Spleen (tissue), 11 donors: ENCODE results near the gene TEX13A. TPM values are rescaled to one million over a fixed set of nuclear protein-coding genes. Genes with fewer than 3 reads are reported as not detected.

Source experiments
- DNase-seq: peaks from one replicate; pipeline ENCODE4 v3.0.0-alpha.2; 2020
- H3K27ac ChIP-seq, 8 donors: fragments of 200-600 bp; sonication (generic) in 7 of 8; 1 replicate in 4 of 8; 2 replicates in 4 of 8; pipeline versions ENCODE4 v1.5.0 to v1.8.0; 2016 to 2021; ENCODE audit warnings: inconsistent platforms in 4 of 8, mild to moderate bottlenecking in 4 of 8, moderate library complexity in 1 of 8
- H3K27me3 ChIP-seq, 7 donors: fragments of 200-600 bp; sonication (generic) in 6 of 7; replicated peaks in 1 of 7; 1 replicate in 4 of 7; 2 replicates in 3 of 7; pipeline versions ENCODE4 v1.5.0 to v1.8.0; 2016 to 2021; ENCODE audit warnings: inconsistent platforms in 3 of 7, mild to moderate bottlenecking in 1 of 7
- H3K36me3 ChIP-seq, 6 donors: fragments of 200-600 bp; sonication (generic) in 5 of 6; 1 replicate in 4 of 6; 2 replicates in 2 of 6; pipeline versions ENCODE4 v1.5.0 to v1.8.0; 2016 to 2021; ENCODE audit warnings: inconsistent platforms in 2 of 6
- H3K4me1 ChIP-seq, 6 donors: fragments of 200-600 bp; sonication (generic) in 5 of 6; 1 replicate in 3 of 6; 2 replicates in 3 of 6; pipeline versions ENCODE4 v1.5.0 to v1.8.0; 2016 to 2021; ENCODE audit warnings: inconsistent platforms in 3 of 6
- H3K4me3 ChIP-seq, 8 donors: fragments of 200-600 bp; sonication (generic) in 7 of 8; 1 replicate in 4 of 8; 2 replicates in 4 of 8; pipeline versions ENCODE4 v1.5.0 to v1.8.0; 2016 to 2021; ENCODE audit warnings: inconsistent platforms in 4 of 8, mild to moderate bottlenecking in 4 of 8, moderate library complexity in 2 of 8
- H3K9me3 ChIP-seq, 8 donors: fragments of 200-600 bp; sonication (generic) in 7 of 8; 1 replicate in 4 of 8; 2 replicates in 4 of 8; pipeline versions ENCODE4 v1.5.0 to v1.8.0; 2016 to 2021; ENCODE audit warnings: inconsistent platforms in 4 of 8
- CTCF ChIP-seq, 11 experiments: fragments of 200-600 bp in 7 of 11; fragments of 450-650 bp in 4 of 11; sonication (generic) in 4 of 11; IDR thresholded peaks in 8 of 11; conservative IDR thresholded peaks in 3 of 11; 1 replicate in 7 of 11; 2 replicates in 4 of 11; pipeline versions ENCODE4 v1.4.0 to v1.8.0; 2016 to 2021; ENCODE audit warnings: antibody characterized with exemption in 11 of 11, inconsistent platforms in 4 of 11, mild to moderate bottlenecking in 1 of 11
- POLR2A ChIP-seq, 3 donors: fragments of 450-650 bp; IDR thresholded peaks; one replicate each; pipeline ENCODE4 v1.5.1; 2017; ENCODE audit warnings: antibody characterized with exemption in 3 of 3, mild to moderate bottlenecking in 1 of 3
- POLR2AphosphoS5 ChIP-seq, 3 donors: sonication (generic); formaldehyde crosslinking; IDR thresholded peaks; one replicate each; pipeline ENCODE4 v1.5.1; 2017; ENCODE audit warnings: antibody characterized with exemption in 3 of 3
- WGBS, 5 donors: extraction: QIAGEN DNeasy Blood & Tissue Kit in 3 of 5; methylation state at CpG; one replicate each; pipeline versions ENCODE4 v1.1.5 to v1.1.7; 2013 to 2018; 5-methylcytosine and 5-hydroxymethylcytosine counted together
- intact Hi-C: fragments of 100-400 bp; cut with DNase I; formaldehyde crosslinking; loops from one replicate; pipeline ENCODE4 v1.15.0; 2023; ENCODE audit warnings: low total_unique reads
- polyA plus RNA-seq, 3 donors: library from polyadenylated mRNA; stranded (reverse); fragments of 200-250 nt; gene quantifications; one replicate each; pipeline ENCODE4 v1.2.1, GENCODE V29; 2013
- total RNA-seq, 7 donors: library from RNA; depleted of rRNA in 3 of 7; stranded (reverse); fragments of >200 nt in 3 of 7; fragmentation: NEBNext Ultra II Directional in 4 of 7; extraction: Animal tissue kit (Norgen Biotek cat#: 25700) in 4 of 7; gene quantifications; one replicate each; pipeline versions ENCODE4 v1.1.0 to v1.2.1, GENCODE V29; 2016 to 2021
- donor health status: healthy with polysubstance abuse.
- donor health status: DM: no; HTN: no; CAD: no; lungs with moderate emphysema.
- donor health status: DM: no; HTN: no; CAD: no.
- donor health status: Bipolar disorder and iron deficiency.
- donor health status: healthy.
- donor health status: DM: no; HTN: no; CAD: no.
- donor health status: DM: yes; HTN: yes; CAD: no.

Gene TEX13A
- total and polyA plus RNA-seq, 10 donors, result not detected

GRCh38 chrX:105221374-105221773 is 880 bp upstream of the TEX13A start:
- Histone ChIP-seq H3K36me3 (no peaks in the 10 kb centered on the region), H3K4me1 (no peaks in the 10 kb centered on the region), H3K9me3 (peaks cover 0 to 7% (median 0%) of the 10 kb centered on the region in 8 donors), H3K4me3 (no peak overlapping the region), H3K27me3 (no peaks in the 10 kb centered on the region), H3K27ac (no peak overlapping the region)
- no peak for DNase-seq
- intact Hi-C loops, result no loop called here
- WGBS, 5 donors, result 68 to 90% (median 73%) methylated on average over 3 of the region's 3 CpGs
- TF ChIP-seq CTCF (IDR thresholded peaks at IDR 0.05 in 8 of 11, conservative IDR thresholded peaks at IDR 0.05 in 3 of 11) (no peak), POLR2AphosphoS5 (IDR thresholded peaks at IDR 0.05) (no peak), POLR2A (IDR thresholded peaks at IDR 0.05) (no peak)

GRCh38 chrX:105219454-105220401 is 766 bp downstream of the TEX13A start:
- WGBS, 5 donors, result 85 to 99% (median 92%) methylated on average over 16 to 26 of the region's 26 CpGs

GRCh38 chrX:105211066-105211575 is 9.4 kb downstream of the TEX13A start:
- Histone ChIP-seq H3K4me3 (no peak overlapping the region), H3K27ac (no peak overlapping the region), H3K9me3 (peaks cover 0 to 2% (median 0%) of the 10 kb centered on the region in 8 donors), H3K36me3 (no peaks in the 10 kb centered on the region), H3K4me1 (no peaks in the 10 kb centered on the region), H3K27me3 (no peaks in the 10 kb centered on the region)
- TF ChIP-seq POLR2AphosphoS5 (IDR thresholded peaks at IDR 0.05) (no peak), POLR2A (IDR thresholded peaks at IDR 0.05) (no peak), CTCF (IDR thresholded peaks at IDR 0.05 in 8 of 11, conservative IDR thresholded peaks at IDR 0.05 in 3 of 11) (no peak)
- intact Hi-C loops, result no loop called here
- DNase-seq, result no peak
- WGBS, 5 donors, result 44 to 89% (median 74%) methylated on average over 1 to 3 of the region's 3 CpGs

More at GRCh38 chrX:105219454-105220401, 766 bp downstream of the TEX13A start:
- intact Hi-C loops, result no loop called here
- Histone ChIP-seq H3K9me3 (peaks cover 0 to 12% (median 0%) of the 10 kb centered on the region in 8 donors), H3K4me3 (no peak overlapping the region), H3K36me3 (no peaks in the 10 kb centered on the region), H3K4me1 (no peaks in the 10 kb centered on the region), H3K27me3 (no peaks in the 10 kb centered on the region), H3K27ac (no peak overlapping the region)
- DNase-seq, result peak; percentile 68
- no peak for TF ChIP-seq POLR2A (IDR thresholded peaks at IDR 0.05)
- TF ChIP-seq CTCF (IDR thresholded peaks at IDR 0.05 in 8 of 11, conservative IDR thresholded peaks at IDR 0.05 in 3 of 11), result no peak
- TF ChIP-seq POLR2AphosphoS5 (IDR thresholded peaks at IDR 0.05), result no peak

GRCh38 chrX:105210258-105210657 is 10.2 kb downstream of the TEX13A start:
- Histone ChIP-seq H3K27me3 (no peaks in the 10 kb centered on the region), H3K4me1 (no peaks in the 10 kb centered on the region), H3K4me3 (no peak overlapping the region), H3K27ac (no peak overlapping the region), H3K9me3 (no peaks in the 10 kb centered on the region), H3K36me3 (no peaks in the 10 kb centered on the region)
- no peak for TF ChIP-seq CTCF (IDR thresholded peaks at IDR 0.05 in 8 of 11, conservative IDR thresholded peaks at IDR 0.05 in 3 of 11)
- TF ChIP-seq POLR2A (IDR thresholded peaks at IDR 0.05), result no peak
- TF ChIP-seq POLR2AphosphoS5 (IDR thresholded peaks at IDR 0.05), result no peak
- intact Hi-C loops, result no loop called here
- WGBS, 5 donors, result 72 to 87% (median 77%) methylated on average over 2 of the region's 2 CpGs
- no peak for DNase-seq
